CD4-positive, alpha-beta T cell treated with Interleukin-15 for 1 hour (primary cell): ENCODE measurements around the gene CRB1.

Experiments used
- DNase-seq: peaks from one replicate; pipeline ENCODE4 v3.0.0-alpha.2; 2020

The CRB1 gene

DNA sequence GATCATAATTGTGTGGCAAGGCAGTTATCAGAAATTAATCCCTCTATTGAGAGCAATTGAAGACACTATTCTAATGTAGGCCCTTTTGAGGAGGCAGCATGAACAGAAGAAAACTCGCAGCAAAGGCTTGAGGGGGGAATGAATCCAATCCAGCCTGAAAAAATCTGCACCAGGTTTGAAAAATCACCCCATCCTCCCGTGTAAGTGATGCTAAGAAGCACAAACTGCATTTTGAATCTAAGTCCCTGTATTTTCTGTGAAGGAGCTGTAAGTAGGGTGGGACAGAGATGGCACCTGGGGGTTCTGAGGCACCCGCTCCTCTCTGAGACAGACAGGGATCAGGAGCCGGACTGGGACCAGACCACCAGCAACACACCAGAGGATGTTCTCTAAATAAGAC lies at the start of gene CRB1:
Gene CRB1 (plus strand): TSS at position 241 of the 400 bp plus-strand sequence. CDS start 161 bp downstream, outside the sequence.
- DNase-seq: no peak

DNA sequence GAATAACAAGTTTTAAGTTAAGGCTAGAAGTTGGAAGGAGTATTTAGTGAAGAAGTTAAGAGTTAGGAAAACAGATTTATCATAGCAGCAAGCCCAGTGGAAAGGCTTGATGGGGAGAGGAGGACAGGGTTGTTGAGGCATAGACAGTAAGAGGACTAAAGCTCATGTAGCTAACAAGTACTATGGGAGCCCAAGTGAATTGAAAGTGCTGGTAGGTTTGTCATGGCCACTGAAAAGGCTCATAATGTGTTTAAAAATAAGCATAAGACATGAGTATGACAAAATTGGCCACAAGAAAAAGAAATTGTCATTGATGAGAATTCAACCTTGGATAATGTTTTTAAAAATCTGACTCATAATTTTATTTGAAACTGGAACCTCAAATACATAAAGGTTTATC lies 49.2 kb upstream of the CRB1 start:
- no peak for DNase-seq

GRCh38 chr1:197222025-197222685 lies 45.9 kb upstream of the CRB1 start:
- no peak for DNase-seq

- DNase-seq: no peak
Observed at GRCh38 chr1:197222780-197223179, 45.3 kb upstream of the CRB1 start.

DNA sequence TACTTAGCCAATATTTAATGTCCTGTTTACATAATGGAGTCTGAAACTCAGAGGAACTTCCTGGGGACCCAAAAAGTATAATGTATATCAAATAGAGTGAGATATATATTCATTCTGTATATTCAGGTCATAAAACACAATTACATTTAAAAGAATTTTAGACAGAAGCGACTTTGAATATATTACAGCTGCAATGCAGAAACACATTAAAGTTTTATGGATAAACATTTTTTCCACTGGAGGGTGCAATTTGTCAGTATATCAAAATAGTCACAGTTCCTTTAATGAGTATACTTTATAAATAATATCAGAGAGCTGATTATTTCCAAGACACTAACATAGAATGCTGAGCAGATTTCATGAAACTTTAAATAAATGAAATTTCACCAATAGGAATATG lies 43.9 kb upstream of the CRB1 start:
- no peak for DNase-seq

DNA sequence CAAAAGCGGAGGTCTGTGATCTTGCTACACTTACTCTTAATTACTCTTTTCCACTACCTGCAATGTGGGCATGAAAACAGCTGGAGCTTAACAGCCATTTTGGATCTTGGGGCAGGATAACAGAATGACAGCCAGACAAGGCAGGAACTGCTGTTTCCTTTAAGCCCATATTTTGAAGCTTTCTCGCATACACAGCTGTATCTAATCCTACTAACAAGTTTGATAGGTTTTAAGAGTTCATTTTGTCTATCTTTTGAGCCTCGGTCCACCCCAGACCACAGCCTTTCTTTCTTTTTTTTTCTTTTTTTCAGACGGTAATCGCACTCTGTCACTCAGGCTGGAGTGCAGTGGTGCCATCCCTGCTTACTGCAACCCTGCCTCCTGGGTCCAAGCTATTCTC lies 42.4 kb upstream of the CRB1 start:
- no peak for DNase-seq

GRCh38 chr1:197234581-197234980 lies 33.5 kb upstream of the CRB1 start:
- no peak for DNase-seq

DNA sequence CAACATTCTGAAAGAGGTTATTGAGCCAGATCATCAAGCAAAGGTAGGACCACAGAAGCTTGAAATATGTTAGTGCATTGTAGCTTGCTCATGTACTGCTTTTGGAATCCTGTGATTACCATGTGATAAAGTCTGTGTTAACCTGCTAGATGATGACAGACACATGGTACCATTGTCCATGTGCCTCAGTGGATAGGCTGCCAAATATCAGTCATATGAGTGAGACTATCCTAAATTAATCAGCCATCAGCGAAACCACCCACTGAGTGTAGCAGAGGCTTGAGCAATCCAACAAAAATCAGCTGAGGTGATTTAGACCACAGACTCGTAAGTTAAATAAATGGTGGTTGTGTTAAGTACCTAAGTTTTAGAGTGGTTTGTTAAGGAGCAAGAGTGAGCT lies 32.7 kb upstream of the CRB1 start:
- DNase-seq: no peak

- no peak for DNase-seq
Observed at GRCh38 chr1:197247465-197247864, 20.6 kb upstream of the CRB1 start.

DNA sequence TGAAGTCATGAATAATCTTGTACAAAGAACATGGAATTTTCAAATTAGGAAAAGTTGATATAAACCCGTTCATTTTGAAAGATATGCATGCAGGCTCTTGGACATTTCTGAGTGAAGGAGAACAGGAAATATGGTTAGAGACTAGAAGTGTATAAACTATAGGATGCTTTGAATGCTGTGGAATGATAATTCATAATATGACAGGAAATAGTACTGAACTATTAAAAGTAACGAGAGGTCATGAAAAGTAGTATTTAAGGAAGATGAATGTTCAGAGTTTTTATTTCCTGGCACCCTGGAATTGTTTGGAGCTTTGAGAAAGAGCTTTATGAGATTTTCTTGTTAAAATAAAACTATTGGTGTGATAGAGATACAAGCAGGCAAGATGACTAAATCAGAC lies 18.7 kb upstream of the CRB1 start:
- no peak for DNase-seq

- DNase-seq: no peak
Observed at GRCh38 chr1:197250616-197251015, 17.4 kb upstream of the CRB1 start.

DNA sequence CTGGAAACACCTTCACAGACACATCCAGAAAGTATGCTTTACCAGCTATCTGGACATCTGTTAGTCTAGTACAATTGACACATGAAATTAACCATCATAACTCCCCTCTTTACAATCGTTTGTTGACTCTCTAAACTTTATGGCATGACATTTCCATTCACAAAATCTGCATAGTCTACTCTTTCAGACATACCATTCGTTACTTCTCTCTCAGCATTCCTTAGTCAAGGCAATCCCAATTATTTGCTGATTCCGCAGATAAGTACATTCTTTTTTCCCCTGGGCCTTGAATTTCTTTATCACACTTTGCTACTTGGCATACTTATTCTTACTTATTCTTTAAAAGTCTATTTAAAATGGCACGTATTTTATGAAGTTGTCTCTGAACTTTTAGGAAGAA lies 15.1 kb upstream of the CRB1 start:
- no peak for DNase-seq

DNA sequence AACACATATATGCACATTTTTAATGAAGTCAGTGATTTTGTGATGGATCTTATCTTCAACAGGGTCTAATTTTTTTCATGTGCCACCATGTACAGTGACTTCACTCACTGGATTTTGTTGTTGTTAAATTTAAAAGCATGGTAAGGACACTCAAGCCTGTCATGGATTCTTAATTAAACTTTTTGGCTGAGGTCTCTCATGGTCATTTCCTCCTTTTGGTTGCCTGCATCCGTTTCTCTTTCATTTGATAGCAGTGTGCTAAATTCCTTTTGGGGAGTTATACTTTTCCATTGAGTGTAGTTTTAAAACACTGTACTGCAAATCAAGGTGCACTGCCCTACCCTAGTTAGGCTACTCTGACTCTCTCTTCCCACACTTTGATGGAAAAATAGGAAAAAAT lies 13.2 kb upstream of the CRB1 start:
- DNase-seq: no peak

DNA sequence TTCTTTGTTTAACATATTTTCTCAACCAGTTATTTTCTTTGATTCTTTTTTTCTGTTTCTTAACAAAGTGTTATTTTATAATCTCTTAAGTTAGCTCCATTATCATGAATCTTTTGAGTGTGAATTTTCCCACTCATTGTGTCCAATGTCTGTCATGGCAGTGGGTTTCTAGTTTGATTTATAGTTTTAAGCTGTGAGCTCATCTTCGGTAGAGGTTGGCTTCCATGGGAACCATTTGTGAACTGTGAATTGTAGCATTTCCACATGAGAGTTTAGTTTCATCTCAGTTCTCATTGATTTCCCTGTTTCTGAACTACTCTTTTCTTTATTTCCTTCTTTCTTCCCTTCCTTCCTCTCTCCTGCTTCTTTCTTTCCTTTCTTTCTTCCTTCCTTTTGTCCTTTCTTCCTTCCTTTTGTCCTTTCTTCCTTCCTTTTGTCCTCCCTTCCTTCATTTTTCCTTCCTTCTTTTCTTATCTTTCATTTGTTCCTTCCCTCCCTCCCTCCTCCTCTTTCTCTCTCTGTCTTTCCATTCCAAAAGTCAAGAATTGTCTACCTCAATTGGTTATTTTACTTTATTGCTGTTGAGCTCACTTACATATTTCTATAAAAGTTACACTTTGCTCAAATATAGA lies 3.0 kb upstream of the CRB1 start:
- DNase-seq: no peak

DNA sequence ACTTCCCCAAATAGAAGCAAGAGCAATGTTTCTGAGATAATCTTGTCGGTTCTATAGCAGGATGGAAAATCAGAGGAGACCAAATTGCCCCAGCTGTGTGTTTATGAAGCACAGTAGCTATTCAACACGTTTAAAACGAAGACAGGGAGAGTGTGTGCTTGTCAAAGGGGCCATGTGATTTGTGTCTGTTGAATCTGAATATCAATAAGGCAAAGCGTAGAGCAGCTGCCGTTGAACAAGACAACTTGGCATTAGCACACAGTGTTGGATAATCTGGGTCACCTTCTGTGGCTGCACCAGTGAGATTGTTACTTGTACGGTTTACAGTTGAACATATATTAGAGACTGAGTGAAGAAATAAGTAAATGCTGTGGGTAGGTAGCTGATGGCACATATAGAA lies 1.0 kb downstream of the CRB1 start:
- no peak for DNase-seq

DNA sequence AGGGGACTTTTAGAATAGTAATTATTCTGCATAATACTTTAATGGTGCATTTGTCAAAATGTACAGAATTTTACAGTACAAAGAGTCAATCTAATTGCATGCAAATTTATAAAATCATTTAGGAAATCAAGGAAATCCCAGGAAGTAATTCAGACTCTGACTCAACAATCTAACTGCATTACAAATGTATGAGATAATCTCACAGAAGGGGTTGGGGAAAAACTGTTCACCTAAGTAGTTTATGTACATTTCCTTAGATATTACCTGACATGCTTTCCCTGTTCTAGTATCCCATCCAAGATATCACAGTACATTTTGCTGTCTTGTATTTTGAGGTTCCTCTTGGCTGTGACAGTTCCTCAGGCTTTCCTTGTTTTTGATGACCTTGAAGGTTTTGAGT lies 4.7 kb downstream of the CRB1 start:
- DNase-seq: no peak

- no peak for DNase-seq
Observed at GRCh38 chr1:197277166-197277565, 9.1 kb downstream of the CRB1 start.

- no peak for DNase-seq
Observed at GRCh38 chr1:197284325-197284724, 16.3 kb downstream of the CRB1 start.

- DNase-seq: no peak
Observed at GRCh38 chr1:197284966-197285365, 16.9 kb downstream of the CRB1 start.

DNA sequence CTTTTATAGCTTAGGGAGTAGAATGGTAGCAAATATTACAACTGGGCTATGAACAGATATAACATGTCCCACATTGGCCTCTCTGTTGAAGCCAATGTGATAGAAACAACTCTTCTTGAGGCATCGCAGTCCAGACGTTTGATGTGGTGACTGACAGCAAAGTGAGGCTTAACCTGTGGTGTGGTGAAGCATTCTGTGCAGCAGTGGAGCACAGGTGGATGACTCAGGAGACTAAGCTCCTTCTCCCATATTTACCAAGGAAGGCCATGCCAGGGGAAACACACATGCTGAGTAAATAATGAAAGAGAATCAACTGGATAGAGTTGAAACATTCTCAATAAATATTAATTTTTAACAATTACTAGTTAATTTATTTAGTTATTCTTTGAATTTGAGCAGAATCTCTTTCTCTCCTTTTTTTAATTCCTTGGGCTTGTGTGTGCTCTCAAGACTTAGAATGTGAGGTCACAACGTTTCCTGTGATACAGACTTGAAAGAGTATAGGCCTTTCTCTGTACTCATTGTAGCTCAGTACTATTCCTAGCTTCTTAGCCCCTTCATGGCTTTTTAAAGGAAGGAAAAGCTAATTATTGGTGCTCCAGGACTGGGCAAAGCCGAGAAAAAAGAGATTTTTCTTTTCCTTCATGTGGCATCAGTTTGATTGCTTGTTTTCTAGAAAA lies 17.6 kb downstream of the CRB1 start:
- no peak for DNase-seq

DNA sequence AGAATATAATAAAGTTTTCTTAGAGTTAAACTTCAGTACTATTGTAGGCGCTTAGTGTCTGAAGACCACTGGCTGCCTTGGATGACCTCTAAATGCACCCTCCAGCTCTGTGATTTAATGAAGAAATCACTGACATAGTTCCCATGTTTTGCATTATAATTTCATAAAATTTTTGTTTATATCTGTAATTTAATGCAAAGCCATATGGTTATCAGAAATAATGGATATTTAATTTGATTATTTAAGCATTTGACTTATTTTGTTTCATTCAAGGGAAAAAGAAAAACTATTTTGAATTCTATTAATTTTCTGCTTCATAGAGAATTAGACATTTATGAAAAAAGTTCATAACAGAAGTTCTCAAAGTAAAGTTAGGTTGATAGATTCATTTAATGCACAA lies 18.6 kb downstream of the CRB1 start:
- no peak for DNase-seq

DNA sequence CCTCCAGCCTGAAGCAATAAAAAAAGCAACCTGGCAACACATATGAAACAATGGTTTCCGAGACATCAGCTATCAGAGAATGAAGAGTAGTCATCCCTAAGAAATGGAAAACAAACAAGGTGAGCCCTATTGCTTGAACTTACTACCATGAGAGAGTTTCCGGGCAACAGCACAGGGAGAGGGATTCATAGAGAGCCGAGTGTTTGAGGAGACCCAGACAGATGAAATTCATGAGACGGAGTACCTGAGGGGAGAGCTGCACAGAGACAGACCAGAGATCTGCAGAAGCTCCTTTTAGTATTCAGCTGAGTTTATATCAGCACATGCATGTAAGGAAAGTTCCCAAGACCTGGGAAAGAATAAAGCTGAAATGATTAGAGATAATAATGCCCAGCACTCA lies 19.8 kb downstream of the CRB1 start:
- DNase-seq: no peak

DNA sequence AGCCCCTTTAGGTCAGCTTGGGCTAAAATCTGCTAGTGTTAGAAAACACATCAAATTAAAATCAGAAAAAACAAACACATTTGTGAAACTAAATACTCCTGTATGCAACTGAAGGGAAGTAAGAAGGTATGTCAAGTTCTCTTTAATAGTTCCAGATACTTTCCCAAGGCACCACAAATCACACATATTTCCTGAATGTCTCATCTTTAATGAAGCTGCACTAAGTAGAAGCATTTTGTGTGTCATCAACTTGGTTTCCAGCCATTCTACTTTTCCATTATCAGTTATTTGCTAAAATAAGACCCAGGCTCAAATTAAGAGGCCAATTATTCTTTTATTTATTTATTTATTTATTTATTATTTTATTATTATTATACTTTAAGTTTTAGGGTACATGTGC lies 34.7 kb downstream of the CRB1 start:
- DNase-seq: no peak

GRCh38 chr1:197303463-197303862 lies 35.4 kb downstream of the CRB1 start:
- DNase-seq: no peak
